Stimulated activated CD4-positive, alpha-beta T cell treated with anti-CD3 and anti-CD28 coated beads, Interleukin-15, amount 100 ng/mL, for 24 hours (primary cell): ENCODE measurements around the gene ZNF578.
"Not testable (repeated sequence)": the region's sequence is repeated elsewhere in the genome, so short reads cannot be mapped to it uniquely, and the experiment has no call there.

Source experiments
- DNase-seq: peaks from one replicate; pipeline ENCODE4 v3.0.0-alpha.2; 2020

Gene ZNF578

DNA sequence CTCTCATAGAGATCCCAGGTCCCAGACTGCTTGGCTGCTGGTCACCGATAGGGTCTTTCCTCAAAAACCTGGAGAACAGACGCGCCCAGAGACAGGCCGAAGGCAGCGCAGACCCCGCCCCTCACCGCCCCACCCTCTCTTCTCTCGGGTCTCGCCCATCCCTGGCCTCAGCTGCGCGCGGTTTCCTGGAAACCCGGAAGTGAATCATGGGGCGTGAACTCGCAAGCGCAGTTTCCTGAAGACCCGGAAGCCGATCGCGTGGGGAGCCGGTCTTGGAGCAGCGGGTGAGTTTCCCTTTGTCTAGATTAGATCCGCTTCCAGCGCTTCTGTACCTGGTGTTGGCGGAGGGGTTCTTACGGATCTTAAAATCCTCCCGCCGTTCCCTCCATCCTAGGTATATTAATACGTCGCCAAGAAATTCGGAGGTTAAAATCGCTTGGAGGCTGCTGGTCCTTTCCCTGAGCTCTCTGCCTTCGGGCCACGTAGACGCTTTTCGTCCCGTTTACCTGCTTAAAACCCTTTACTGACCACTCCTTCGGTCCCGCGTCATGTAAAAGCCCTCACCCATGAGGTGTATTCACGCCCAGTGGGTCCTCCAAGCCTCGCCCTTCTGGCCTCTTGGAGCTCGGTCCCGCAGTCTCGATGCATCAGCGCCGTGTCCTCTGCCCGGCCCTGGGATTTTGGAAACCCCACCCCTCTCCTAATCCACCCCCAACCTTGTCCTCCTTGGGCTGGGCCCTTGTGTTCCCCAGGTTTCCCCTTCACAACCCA is at the start of gene ZNF578:
Gene ZNF578, plus strand, starts transcription at position 230 of the 771 bp plus-strand sequence. CDS start 48,293 bp downstream, outside the sequence.
- DNase-seq: peak; percentile 77

GRCh38 chr19:52410276-52410675 is 43.1 kb upstream of the ZNF578 start:
- DNase-seq: no peak

DNA sequence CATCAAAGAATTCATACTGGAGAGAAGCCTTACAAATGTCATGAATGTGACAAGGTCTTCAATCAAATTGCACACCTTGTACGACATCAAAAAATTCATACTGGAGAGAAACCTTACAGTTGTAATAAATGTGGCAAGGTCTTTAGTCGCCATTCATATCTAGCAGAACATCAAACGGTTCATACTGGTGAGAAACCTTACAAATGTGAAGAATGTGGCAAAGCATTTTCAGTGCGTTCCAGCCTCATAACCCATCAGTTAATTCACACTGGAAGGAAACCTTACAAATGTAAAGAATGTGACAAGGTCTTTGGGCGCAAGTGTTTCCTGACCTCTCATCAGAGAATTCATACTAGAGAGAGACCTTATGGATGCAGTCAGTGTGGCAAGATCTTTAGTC is 37.6 kb upstream of the ZNF578 start:
- no peak for DNase-seq

DNA sequence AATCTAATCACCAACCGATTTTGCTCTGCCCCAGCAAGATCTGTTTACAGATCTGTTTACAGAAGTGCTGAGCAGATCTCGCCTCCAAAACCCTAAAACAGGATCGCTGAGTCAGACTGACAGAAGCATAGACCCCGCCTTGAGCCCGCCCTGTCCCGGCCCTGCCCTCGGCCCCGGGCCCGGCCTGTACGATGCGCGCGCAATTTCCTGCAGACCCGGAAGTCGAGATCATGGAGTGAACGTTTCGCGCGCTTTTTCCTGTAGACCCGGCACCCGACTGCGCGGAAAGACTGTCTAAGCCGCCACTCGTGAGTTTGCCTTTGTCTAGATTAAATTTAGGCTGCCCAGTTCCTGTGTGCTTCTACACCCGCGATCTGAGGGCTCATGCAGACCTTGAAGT is 24.4 kb upstream of the ZNF578 start, which contains the start of gene ZNF534:
Gene ZNF534, plus strand, starts transcription at position 212 of the 400 bp plus-strand sequence. CDS start 2,327 bp downstream, outside the sequence.
- no peak for DNase-seq

- no peak for DNase-seq
These were observed 11.2 kb upstream of the ZNF578 start for GRCh38 chr19:52442179-52442578.

GRCh38 chr19:52444506-52444905 is 8.8 kb upstream of the ZNF578 start:
- DNase-seq: no peak

DNA sequence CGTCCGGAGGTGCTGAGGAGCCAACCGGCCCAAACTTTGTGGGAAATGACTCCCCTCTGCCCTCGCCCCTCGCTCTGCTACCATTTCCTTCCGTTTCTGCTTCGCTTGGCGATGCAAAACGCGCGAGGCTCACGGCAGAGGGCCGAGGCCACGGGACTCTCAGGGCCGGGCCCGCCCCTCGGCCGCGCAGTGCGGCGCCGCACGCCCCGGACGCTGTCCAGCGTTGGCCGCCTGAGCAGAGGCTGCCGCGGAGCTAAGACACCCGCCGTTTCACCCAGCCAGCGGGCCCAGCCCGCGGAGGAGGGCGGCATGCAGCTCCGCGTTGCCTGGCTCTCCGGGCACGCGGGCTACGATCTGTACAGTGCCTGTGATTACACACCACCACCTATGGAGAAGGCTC is 2.1 kb upstream of the ZNF578 start:
- DNase-seq: no peak

- DNase-seq: no peak
These were observed 11.6 kb downstream of the ZNF578 start for GRCh38 chr19:52464798-52465470.

DNA sequence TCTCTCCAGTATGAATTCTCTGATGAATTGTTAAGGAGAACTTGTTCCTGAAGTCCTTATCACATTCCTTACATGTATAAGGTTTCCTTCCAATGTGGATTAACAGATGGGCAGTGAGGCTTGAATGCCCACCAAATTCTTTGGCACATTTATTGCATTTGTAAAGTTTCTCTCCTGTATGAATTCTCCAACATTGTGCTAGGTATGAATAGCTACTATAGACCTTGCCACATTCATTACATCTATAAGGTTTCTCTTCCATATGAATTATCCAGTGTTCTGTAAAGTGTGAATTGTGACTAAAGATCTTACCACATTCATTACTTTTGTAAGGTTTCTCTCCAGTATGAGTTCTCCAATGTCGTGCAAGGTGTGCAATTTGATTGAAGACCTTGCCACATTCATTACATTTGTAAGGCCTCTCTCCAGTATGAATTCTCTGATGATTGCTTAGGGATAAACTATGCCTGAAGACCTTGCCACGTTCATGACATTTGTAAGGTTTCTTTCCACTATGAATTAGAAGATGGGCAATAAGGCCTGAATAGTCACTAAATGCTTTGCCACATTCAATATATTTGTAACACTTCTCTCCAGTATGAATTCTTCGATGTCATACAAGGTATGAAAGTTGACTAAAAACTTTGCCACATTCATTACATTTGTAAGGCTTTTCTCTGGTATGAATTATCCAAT is 20.4 kb downstream of the ZNF578 start:
- no peak for DNase-seq

DNA sequence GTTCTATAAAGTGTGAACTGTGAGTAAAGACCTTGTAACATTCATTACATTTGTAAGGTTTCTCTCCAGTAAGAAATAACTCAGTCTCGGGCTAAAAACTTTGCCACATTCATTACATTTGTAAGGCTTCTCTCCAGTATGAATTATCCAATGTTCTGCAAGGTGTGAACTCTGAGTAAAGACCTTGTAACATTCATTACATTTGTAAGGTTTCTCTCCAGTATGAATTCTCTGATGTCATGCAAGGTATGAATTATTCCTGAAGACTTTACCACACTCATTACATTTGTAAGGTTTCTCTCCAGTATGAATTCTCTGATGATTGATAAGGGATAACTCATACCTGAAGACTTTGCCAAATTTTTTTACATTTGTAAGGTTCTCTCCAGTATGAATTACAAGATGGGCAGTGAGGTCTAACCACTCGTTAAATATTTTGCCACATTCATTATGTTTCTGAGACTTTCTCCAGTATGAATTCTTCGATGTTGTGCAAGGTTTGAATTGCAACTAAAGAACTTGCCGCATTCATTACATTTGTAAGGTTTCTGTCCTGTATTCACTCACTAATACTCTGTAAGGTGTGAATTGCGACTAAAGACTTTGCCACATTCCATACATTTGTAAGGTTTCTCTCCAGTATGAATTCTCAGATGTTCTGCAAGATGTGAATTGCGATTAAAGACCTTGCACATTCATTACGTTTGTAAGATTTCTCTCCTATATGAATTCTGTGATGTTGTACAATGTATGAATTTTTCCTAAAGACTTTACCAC is 21.2 kb downstream of the ZNF578 start:
- no peak for DNase-seq

- not testable (repeated sequence) for DNase-seq
These were observed 30.9 kb downstream of the ZNF578 start for GRCh38 chr19:52484111-52484743.

DNA sequence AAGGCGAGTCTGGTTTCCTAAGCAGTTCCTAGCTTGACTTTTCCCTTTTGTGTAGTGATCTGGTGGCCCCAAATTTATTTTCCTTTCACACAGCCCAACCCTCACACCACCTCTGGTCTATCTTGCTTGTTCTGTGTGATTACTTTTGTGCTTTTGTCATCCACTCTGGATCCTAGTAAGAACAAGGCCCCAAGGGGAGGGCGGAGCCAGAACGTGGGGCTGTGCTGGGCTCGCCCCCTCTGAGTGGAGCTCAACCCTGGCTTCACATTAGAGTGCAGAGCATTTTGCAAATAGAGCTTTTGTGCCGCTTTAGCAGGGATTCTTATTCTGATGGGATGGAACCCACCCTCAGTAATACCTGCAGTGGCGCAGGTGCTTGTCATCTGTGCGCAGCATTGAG is 31.7 kb downstream of the ZNF578 start:
- DNase-seq: not testable (repeated sequence)

GRCh38 chr19:52485561-52486240 is 32.3 kb downstream of the ZNF578 start:
- DNase-seq: not testable (repeated sequence)

DNA sequence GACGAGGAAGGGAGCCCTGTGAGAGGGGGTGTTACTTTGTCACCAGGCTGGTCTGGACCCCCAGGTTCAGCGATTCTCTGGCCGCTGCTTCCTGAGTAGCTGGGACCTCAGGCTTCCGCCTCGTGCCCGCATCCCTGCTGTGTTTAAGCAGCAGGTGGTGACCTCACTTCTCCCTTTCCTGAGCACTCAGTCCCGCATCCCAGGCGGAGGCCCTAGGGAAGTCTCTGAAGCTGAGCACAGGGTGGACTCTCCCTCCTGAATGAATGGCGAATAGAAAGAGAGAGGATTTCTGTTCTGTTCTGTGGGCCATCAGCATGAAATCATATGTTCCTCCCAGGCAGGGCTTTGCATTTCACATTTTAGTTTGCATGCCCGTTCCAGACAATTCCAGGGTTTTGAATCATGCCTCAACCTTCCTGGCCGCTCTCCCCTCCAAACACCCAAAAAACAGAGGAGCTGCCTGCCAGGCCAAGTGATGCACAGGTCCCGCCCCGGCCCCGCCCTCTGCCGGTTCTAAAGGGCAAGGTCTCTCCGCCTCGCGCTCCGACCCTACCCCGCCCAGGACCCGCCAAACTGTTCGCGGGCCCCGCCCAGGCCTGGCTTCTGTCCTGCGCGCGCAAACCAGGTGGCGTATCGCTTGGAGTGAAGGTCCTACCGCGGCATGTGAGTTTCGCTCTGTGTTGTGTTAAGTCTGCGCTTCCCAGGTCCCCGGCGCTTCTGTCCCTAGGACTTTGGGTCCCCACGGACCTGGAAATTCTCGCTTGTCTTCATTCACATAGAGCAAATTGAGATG is 39.0 kb downstream of the ZNF578 start:
- peak; percentile 19 for DNase-seq

DNA sequence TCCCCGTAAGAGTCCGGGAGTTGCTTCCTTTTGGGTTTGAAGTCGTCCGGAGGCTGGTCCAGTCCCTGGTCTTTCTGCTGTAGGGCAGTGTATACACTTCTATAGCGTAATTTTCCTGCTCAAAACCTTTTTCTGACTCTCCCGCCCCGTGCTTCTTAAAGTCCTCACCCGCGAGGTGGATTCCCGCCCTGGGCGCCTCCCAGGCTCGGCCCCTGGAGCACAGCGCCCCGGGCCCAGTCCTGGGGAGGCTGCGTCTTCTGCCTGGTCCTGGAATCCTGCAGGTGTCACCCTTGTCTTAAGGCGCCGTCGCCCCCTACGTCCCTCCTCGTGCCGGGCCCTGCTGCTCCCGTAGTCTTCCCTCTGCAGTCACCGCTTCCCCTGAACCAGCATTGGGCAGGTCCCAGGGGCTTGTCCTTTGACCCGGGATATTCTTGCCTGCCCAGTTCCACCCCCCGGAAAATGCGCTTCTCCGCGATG is 39.7 kb downstream of the ZNF578 start:
- DNase-seq: peak; percentile 2

- no peak for DNase-seq
These were observed 41.2 kb downstream of the ZNF578 start for GRCh38 chr19:52494518-52494917.

GRCh38 chr19:52498571-52498970 is 45.2 kb downstream of the ZNF578 start:
- DNase-seq: no peak

- DNase-seq: not testable (repeated sequence)
These were observed 47.1 kb downstream of the ZNF578 start for GRCh38 chr19:52500474-52500873.

GRCh38 chr19:52500991-52501390 is 47.6 kb downstream of the ZNF578 start:
- DNase-seq: not testable (repeated sequence)

- DNase-seq: no peak
These were observed 53.9 kb downstream of the ZNF578 start for GRCh38 chr19:52507266-52507665.

GRCh38 chr19:52516191-52516590 is 62.8 kb downstream of the ZNF578 start:
- DNase-seq: no peak
